Thoracic aorta (tissue), 2 donors: ENCODE results near the gene AK4. TPM values are rescaled to one million over a fixed set of nuclear protein-coding genes. Genes with fewer than 3 reads are reported as not detected.

ENCODE experiments used
- ATAC-seq: fragments of 150-250 bp; one replicate; pipeline ENCODE4 v1.8.0; 2017; ENCODE audit warnings: low read depth; ENCODE audit not compliant: insufficient number of reproducible peaks, low FRiP score
- DNase-seq: peaks from one replicate; pipeline ENCODE4 v3.0.0-alpha.2; 2020; ENCODE audit warnings: low spot score
- H3K27ac ChIP-seq, 2 donors: fragments of 200-600 bp; sonication (generic); 1 replicate in 1 of 2; 2 replicates in 1 of 2; pipeline ENCODE4 v1.5.1; 2016; ENCODE audit warnings: mild to moderate bottlenecking in 2 of 2, moderate library complexity in 2 of 2
- H3K27me3 ChIP-seq: fragments of 200-600 bp; sonication (generic); replicated peaks from 2 replicates; pipeline ENCODE4 v1.6.0; 2016; ENCODE audit warnings: mild to moderate bottlenecking; ENCODE audit not compliant: insufficient read depth
- H3K36me3 ChIP-seq: fragments of 200-600 bp; sonication (generic); one replicate; pipeline ENCODE4 v1.5.1; 2016
- H3K4me1 ChIP-seq, 2 donors: fragments of 200-600 bp; sonication (generic); 1 replicate in 1 of 2; 2 replicates in 1 of 2; pipeline versions ENCODE4 v1.5.1 to v1.6.0; 2016; ENCODE audit warnings: low read depth in 2 of 2, mild to moderate bottlenecking in 1 of 2; ENCODE audit not compliant: control insufficient read depth in 1 of 2
- H3K4me3 ChIP-seq: fragments of 200-600 bp; sonication (generic); 2 replicates; pipeline ENCODE4 v1.5.1; 2016; ENCODE audit warnings: mild to moderate bottlenecking
- H3K9me3 ChIP-seq: fragments of 200-600 bp; sonication (generic); 2 replicates; pipeline ENCODE4 v1.5.1; 2016
- total RNA-seq, 2 donors: library from RNA; depleted of rRNA; stranded (reverse); fragments of >200 nt; gene quantifications; one replicate each; pipeline versions ENCODE4 v1.1.0 to v1.2.3, GENCODE V29; 2016
- TF ChIP-seq, protein P1 (sequence below): fragments of 200-600 bp; sonication (generic); IDR thresholded peaks from one replicate; pipeline ENCODE4 v1.5.1; 2019; ENCODE audit warnings: antibody characterized with exemption

Gene AK4
- total RNA-seq, 2 donors from 2014 or later = 32.2 to 35.8 TPM

GRCh38 chr1:65263286-65263685, 115.3 kb downstream of the AK4 start:
- H3K27me3 ChIP-seq = no peaks in the 10 kb centered on the region
- H3K27ac ChIP-seq = no peak overlapping the region
- TF ChIP-seq, protein P1, sequence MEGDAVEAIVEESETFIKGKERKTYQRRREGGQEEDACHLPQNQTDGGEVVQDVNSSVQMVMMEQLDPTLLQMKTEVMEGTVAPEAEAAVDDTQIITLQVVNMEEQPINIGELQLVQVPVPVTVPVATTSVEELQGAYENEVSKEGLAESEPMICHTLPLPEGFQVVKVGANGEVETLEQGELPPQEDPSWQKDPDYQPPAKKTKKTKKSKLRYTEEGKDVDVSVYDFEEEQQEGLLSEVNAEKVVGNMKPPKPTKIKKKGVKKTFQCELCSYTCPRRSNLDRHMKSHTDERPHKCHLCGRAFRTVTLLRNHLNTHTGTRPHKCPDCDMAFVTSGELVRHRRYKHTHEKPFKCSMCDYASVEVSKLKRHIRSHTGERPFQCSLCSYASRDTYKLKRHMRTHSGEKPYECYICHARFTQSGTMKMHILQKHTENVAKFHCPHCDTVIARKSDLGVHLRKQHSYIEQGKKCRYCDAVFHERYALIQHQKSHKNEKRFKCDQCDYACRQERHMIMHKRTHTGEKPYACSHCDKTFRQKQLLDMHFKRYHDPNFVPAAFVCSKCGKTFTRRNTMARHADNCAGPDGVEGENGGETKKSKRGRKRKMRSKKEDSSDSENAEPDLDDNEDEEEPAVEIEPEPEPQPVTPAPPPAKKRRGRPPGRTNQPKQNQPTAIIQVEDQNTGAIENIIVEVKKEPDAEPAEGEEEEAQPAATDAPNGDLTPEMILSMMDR = no peak
- H3K4me3 ChIP-seq = no peak overlapping the region
- peaks cover 5 to 9% of the 10 kb centered on the region in 2 donors for H3K4me1 ChIP-seq
- no peak for DNase-seq
- H3K36me3 ChIP-seq = no peaks in the 10 kb centered on the region
- ATAC-seq = no peak
- H3K9me3 ChIP-seq = no peaks in the 10 kb centered on the region

DNA sequence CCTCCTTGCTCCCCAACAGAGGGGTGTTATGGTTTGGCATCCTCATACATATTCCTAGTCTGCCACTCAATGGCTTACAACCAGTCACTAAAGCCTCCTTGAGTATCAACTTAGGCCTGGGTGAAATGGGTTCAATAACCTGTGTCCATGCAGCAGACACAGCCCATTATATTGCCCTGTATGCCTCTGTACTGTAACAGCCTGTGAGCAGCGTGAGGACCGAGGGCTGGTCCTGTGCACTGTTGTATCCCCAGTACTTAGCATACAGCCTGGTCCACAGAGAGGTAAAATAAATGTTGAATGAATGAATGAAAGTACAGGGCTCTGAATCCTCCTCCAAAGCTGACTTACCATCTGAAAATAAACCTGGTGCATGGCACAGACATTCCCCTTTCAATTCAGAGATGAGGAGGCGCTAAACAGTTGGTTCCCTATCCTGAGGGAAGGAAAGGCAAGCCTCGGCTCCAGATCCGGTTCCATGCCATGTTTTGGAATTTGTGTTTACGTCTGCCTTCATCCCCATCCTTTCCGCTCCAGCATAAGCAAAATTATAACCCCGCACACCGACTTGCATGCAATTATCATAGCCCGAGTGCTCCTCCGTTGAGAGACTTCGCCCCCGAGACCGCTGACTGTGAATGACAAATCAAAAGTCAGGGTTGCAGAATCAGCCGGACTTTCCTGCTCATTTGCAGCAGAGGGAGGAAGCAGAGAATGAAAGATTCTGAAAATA, 116.4 kb downstream of the AK4 start:
- H3K27me3 ChIP-seq = no peaks in the 10 kb centered on the region
- DNase-seq = no peak

DNA sequence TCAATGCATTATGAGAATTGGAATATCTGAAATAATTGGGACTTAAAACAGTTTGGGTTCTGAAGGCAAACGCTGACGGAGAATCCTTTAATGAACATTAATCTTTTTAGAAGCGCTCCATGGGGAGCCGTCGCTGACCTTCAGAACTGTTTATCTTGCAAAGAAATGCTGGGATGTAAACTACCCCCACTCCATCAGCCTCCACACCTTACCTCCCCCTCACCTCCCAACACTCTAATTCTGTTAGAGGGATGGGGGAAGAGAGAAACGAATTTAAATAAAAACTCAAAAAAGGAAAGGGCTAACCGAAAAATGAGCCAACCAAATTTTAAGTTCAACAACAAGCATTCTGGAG, 117.3 kb downstream of the AK4 start:
- Histone ChIP-seq H3K27me3 (no peaks in the 10 kb centered on the region), H3K36me3 (no peaks in the 10 kb centered on the region), H3K9me3 (no peaks in the 10 kb centered on the region), H3K27ac (no peak overlapping the region), H3K4me1 (peaks cover 5 to 9% of the 10 kb centered on the region in 2 donors), H3K4me3 (peak overlapping the region; percentile 74)
- TF ChIP-seq, protein P1 = no peak
- no peak for ATAC-seq
- DNase-seq = no peak

More for the DNA sequence above, 116.4 kb downstream of the AK4 start:
- Histone ChIP-seq H3K27ac (no peak overlapping the region), H3K9me3 (no peaks in the 10 kb centered on the region), H3K4me1 (peaks cover 5 to 9% of the 10 kb centered on the region in 2 donors), H3K36me3 (no peaks in the 10 kb centered on the region), H3K4me3 (peak overlapping the region; percentile 74)
- TF ChIP-seq, protein P1 = no peak
- ATAC-seq = no peak

DNA sequence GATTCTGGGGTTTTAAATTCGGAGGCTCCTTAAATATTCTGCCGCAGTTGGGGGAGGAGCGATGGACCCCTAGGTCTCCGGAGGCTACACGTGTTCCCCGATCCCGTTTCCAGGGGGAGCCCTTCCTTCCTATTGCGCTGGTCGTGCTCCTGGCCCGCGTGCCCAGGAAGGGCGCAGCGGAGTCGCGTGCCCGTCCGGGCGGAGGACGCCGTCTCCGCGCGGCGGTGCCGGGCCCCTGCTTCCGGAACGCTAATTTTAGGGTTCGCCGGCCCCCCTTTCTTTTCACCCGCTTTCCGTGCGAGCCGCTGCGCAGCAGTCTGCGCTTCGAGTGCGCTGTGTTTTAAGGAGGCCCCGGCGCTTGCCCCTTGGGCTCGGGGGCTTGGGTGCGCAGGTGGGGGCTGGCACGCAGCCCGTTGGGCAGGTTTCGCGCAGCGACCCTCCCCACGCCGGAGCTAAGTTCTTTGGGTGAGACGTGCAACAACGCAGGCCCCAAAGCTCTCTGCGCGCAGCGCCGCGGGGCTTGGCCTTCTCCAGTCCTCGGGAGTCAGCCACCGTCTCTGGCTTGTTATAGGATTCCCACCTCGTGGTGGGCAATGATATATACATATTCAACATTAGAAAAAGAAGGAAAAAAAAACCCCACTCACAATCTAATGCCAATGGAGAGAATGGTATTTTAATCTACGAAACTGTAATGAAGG, 117.8 kb downstream of the AK4 start:
- Histone ChIP-seq H3K4me1 (peaks cover 5 to 9% of the 10 kb centered on the region in 2 donors), H3K9me3 (no peaks in the 10 kb centered on the region), H3K27me3 (no peaks in the 10 kb centered on the region), H3K27ac (no peak overlapping the region), H3K36me3 (no peaks in the 10 kb centered on the region), H3K4me3 (peak overlapping the region; percentile 74)
- TF ChIP-seq, protein P1 = peak; percentile 11
- no peak for DNase-seq
- ATAC-seq = no peak

- H3K4me3 ChIP-seq = peak overlapping the region; percentile 74
Observed at GRCh38 chr1:65266476-65266875, 118.5 kb downstream of the AK4 start.

More at GRCh38 chr1:65266476-65266875, 118.5 kb downstream of the AK4 start:
- H3K27ac ChIP-seq = no peak overlapping the region
- H3K4me1 ChIP-seq = peaks cover 5 to 9% of the 10 kb centered on the region in 2 donors
- DNase-seq (no peak), ATAC-seq (no peak)
- no peaks in the 10 kb centered on the region for H3K9me3 ChIP-seq
- no peaks in the 10 kb centered on the region for H3K27me3 ChIP-seq
- TF ChIP-seq, protein P1 = no peak
- no peaks in the 10 kb centered on the region for H3K36me3 ChIP-seq
